Effector memory CD4-positive, alpha-beta T cell (primary cell): Measurements from ENCODE around the gene MEIS1.

Experiments used
- DNase-seq, 3 donors: peaks; one replicate each; pipeline ENCODE4 v3.0.0-alpha.2; 2020
- H3K27ac ChIP-seq: 2 replicates; pipeline ENCODE4 v1.7.0; 2013; ENCODE audit warnings: mild to moderate bottlenecking, low read length, moderate library complexity; ENCODE audit not compliant: insufficient read depth, poor library complexity, severe bottlenecking
- H3K27me3 ChIP-seq: replicated peaks from 2 replicates; pipeline ENCODE4 v1.7.0; 2013; ENCODE audit warnings: mild to moderate bottlenecking, low read length; ENCODE audit not compliant: insufficient read depth, control insufficient read depth, poor library complexity, severe bottlenecking
- H3K36me3 ChIP-seq: 2 replicates; pipeline ENCODE4 v1.7.0; 2013; ENCODE audit warnings: mild to moderate bottlenecking, low read length, moderate library complexity; ENCODE audit not compliant: control insufficient read depth, insufficient read depth
- H3K4me1 ChIP-seq: 2 replicates; pipeline ENCODE4 v1.7.0; 2013; ENCODE audit warnings: low read length, mild to moderate bottlenecking; ENCODE audit not compliant: control insufficient read depth, insufficient read depth, poor library complexity, severe bottlenecking
- H3K4me3 ChIP-seq: 2 replicates; pipeline ENCODE4 v1.7.0; 2013; ENCODE audit warnings: low read length, low read depth, mild to moderate bottlenecking; ENCODE audit not compliant: insufficient read depth, poor library complexity, severe bottlenecking
- H3K9me3 ChIP-seq: 2 replicates; pipeline ENCODE4 v1.7.0; 2013; ENCODE audit warnings: mild to moderate bottlenecking, low read length, moderate library complexity; ENCODE audit not compliant: control insufficient read depth

The MEIS1 gene

DNA sequence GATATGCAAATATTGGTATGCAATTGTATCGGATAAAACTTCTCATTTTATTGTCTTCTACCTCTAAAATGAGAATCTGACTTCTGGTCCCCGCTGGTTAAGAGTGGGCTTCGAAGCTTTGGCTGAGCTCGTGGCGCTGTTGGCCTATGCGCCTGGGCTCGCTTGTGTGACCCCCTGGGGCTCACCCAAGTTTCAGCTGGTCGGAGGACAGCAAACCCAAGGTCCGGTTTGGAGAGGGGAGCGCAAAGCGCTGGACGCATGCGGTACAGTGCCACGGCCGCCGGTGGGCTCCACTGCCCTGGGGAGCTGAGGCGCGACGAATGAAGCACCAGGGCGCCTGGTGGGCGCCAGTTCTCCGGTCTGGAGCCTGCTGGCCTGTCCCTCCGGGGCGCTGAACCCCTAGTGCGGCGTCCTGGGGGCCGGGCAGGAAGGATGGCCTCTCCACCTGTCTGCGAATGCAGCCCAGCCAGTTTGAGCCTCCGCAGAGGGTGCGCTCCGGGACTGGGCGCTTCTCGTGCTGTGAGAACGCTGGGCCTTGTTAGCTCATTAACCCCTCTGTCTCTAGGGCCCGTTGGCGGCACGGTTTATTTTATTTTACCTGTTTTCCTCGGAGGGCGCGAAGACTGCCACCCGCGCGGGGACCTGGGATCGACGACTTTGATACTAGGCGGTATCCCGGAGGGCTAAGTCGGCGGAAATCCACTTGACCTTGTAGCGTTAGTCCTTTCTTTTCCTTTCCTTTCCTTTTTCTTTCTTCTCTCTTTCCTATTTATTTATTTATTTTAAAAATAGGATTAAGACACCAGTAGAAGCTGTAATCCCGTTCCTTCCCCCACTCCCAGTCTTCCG lies 10.4 kb downstream of the MEIS1 start:
- no peaks in the 10 kb centered on the region for H3K9me3 ChIP-seq
- H3K36me3 ChIP-seq: no peaks in the 10 kb centered on the region
- H3K4me1 ChIP-seq: no peaks in the 10 kb centered on the region
- H3K27ac ChIP-seq: no peak overlapping the region
- no peak for DNase-seq
- H3K4me3 ChIP-seq: no peak overlapping the region
- H3K27me3 ChIP-seq: peaks cover 7% of the 10 kb centered on the region

DNA sequence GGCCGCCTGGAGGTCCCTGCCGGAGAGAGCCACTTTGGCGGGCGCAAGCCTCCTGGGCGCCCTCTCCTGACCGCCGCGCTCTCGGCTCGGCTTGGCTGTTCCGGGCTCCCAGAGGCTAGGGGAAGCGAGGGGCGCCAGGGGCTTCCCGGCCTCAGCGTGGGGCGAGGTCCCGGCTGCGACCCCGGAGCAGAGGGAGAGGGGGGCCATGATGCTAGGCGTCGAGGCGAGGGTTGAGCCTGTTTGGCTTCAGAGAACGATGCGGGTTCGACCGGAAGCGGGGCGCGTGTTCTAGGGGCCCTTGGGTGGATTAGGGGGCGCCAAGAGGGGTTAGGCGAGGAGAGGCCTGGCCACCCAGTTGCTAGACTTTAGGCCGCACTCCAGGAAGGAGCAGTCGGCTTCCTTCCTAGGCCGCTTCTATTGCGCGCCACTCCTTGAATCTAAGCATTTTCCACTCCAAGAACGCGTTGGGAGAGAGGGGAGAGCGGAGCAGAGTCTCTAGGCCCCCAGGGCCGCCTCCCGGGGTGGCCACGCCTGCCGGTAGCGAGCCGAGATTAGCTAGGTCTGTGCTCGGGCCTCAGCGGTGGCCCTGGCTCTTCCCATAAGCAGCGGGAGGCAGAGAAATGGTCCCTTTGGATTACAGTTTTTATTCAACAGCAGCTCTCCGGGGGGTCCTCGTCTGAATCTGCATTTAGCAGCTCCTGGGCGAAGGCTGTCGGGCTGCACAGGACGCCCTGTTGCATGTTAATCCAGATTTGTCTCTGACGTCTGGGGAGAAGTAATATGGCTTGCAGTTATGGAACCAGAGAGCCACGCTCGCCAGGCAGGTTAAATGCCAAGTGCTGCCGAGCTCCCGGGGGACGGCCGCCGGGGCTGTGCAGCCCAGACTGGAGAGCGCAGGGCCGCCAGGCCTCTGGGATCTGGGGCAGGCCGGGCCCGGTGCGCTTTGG lies 11.3 kb downstream of the MEIS1 start:
- Histone ChIP-seq H3K4me3 (no peak overlapping the region), H3K4me1 (no peaks in the 10 kb centered on the region), H3K27me3 (peaks cover 4% of the 10 kb centered on the region), H3K9me3 (no peaks in the 10 kb centered on the region), H3K27ac (no peak overlapping the region), H3K36me3 (no peaks in the 10 kb centered on the region)
- no peak for DNase-seq

- Histone ChIP-seq H3K4me1 (no peaks in the 10 kb centered on the region), H3K4me3 (no peak overlapping the region), H3K9me3 (no peaks in the 10 kb centered on the region), H3K27ac (no peak overlapping the region), H3K27me3 (peaks cover 4% of the 10 kb centered on the region), H3K36me3 (no peaks in the 10 kb centered on the region)
- DNase-seq: no peak
Observed at GRCh38 chr2:66446941-66447340, 12.0 kb downstream of the MEIS1 start.

DNA sequence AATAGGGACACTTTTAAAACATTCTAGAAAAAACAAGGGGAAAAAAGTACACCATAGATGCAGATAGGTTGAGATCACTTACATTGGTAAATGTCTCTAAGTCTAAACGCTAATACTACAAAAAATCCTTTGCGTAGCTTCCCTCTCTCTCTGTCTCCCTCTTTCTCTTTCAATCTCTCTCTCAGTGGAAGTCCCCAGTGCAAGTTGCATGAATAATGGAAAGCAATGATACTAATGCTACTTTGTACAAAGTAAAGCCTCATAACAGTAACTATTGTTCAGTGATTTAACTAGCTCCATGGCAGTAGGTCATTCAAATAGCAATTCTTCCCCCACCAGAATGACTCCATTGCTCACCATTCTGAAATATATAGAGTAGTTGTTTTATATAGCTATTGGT lies 12.8 kb downstream of the MEIS1 start:
- Histone ChIP-seq H3K4me1 (no peaks in the 10 kb centered on the region), H3K36me3 (no peaks in the 10 kb centered on the region), H3K27me3 (peaks cover 4% of the 10 kb centered on the region), H3K9me3 (no peaks in the 10 kb centered on the region), H3K27ac (no peak overlapping the region), H3K4me3 (no peak overlapping the region)
- no peak for DNase-seq

GRCh38 chr2:66448136-66448991 lies 13.4 kb downstream of the MEIS1 start:
- DNase-seq: no peak
- H3K4me3 ChIP-seq: no peak overlapping the region
- H3K27ac ChIP-seq: no peak overlapping the region

GRCh38 chr2:66452214-66452613 lies 17.3 kb downstream of the MEIS1 start:
- H3K4me1 ChIP-seq: no peaks in the 10 kb centered on the region
- H3K27ac ChIP-seq: no peak overlapping the region
- no peaks in the 10 kb centered on the region for H3K9me3 ChIP-seq
- H3K27me3 ChIP-seq: no peaks in the 10 kb centered on the region
- no peak overlapping the region for H3K4me3 ChIP-seq
- DNase-seq: no peak
- H3K36me3 ChIP-seq: no peaks in the 10 kb centered on the region

More at GRCh38 chr2:66448136-66448991, 13.4 kb downstream of the MEIS1 start:
- Histone ChIP-seq H3K27me3 (peaks cover 4% of the 10 kb centered on the region), H3K36me3 (no peaks in the 10 kb centered on the region), H3K9me3 (no peaks in the 10 kb centered on the region), H3K4me1 (no peaks in the 10 kb centered on the region)

GRCh38 chr2:66452917-66453316 lies 18.0 kb downstream of the MEIS1 start:
- no peaks in the 10 kb centered on the region for H3K27me3 ChIP-seq
- H3K4me3 ChIP-seq: no peak overlapping the region
- no peak for DNase-seq
- no peaks in the 10 kb centered on the region for H3K4me1 ChIP-seq
- H3K36me3 ChIP-seq: no peaks in the 10 kb centered on the region
- no peaks in the 10 kb centered on the region for H3K9me3 ChIP-seq
- no peak overlapping the region for H3K27ac ChIP-seq

- Histone ChIP-seq H3K9me3 (no peaks in the 10 kb centered on the region), H3K36me3 (no peaks in the 10 kb centered on the region), H3K4me1 (no peaks in the 10 kb centered on the region), H3K4me3 (no peak overlapping the region), H3K27me3 (no peaks in the 10 kb centered on the region), H3K27ac (no peak overlapping the region)
- no peak for DNase-seq
Observed at GRCh38 chr2:66455490-66455889, 20.6 kb downstream of the MEIS1 start.

- no peaks in the 10 kb centered on the region for H3K4me1 ChIP-seq
- H3K36me3 ChIP-seq: no peaks in the 10 kb centered on the region
- no peaks in the 10 kb centered on the region for H3K27me3 ChIP-seq
- H3K4me3 ChIP-seq: no peak overlapping the region
- no peak overlapping the region for H3K27ac ChIP-seq
- no peaks in the 10 kb centered on the region for H3K9me3 ChIP-seq
- no peak for DNase-seq
Observed at GRCh38 chr2:66456183-66457041, 21.5 kb downstream of the MEIS1 start.
